Nephron progenitor cell (in vitro differentiated cells): ENCODE data around the gene ACTL8.
"Not testable (repeated sequence)": the region's sequence is repeated elsewhere in the genome, so short reads cannot be mapped to it uniquely, and the experiment has no call there.

ENCODE experiments used
- DNase-seq: peaks from one replicate; pipeline ENCODE4 v3.0.0; 2021
- H3K27ac Mint-ChIP-seq: 2 replicates; pipeline ENCODE4 v1.8.0; 2021; ENCODE audit warnings: mild to moderate bottlenecking, moderate library complexity, mixed read lengths
- H3K27me3 Mint-ChIP-seq: 2 replicates; pipeline ENCODE4 v1.8.0; 2021; ENCODE audit warnings: mild to moderate bottlenecking, low read depth, mixed read lengths; ENCODE audit not compliant: poor library complexity
- H3K36me3 Mint-ChIP-seq: 2 replicates; pipeline ENCODE4 v1.8.0; 2021; ENCODE audit warnings: low read depth, mixed read lengths
- H3K4me1 Mint-ChIP-seq: 2 replicates; pipeline ENCODE4 v1.8.0; 2021; ENCODE audit warnings: mixed read lengths
- H3K4me3 Mint-ChIP-seq: 2 replicates; pipeline ENCODE4 v1.8.0; 2021; ENCODE audit warnings: mild to moderate bottlenecking, moderate library complexity, mixed read lengths
- H3K9me3 Mint-ChIP-seq: 2 replicates; pipeline ENCODE4 v1.8.0; 2021; ENCODE audit warnings: mild to moderate bottlenecking, moderate library complexity, mixed read lengths
- CTCF ChIP-seq: fragments of 200-600 bp; sonication (generic); IDR thresholded peaks from 2 replicates; pipeline ENCODE4 v1.5.0; 2021; ENCODE audit warnings: antibody characterized with exemption

ACTL8 gene

GRCh38 chr1:17744666-17745478 lies 10.3 kb upstream of the ACTL8 start:
- H3K27me3 Mint-ChIP-seq = peaks cover 39% of the 10 kb centered on the region
- H3K9me3 Mint-ChIP-seq = no peaks in the 10 kb centered on the region

GRCh38 chr1:17745479-17745955 lies 9.6 kb upstream of the ACTL8 start:
- Mint-ChIP-seq H3K27me3 (peaks cover 38% of the 10 kb centered on the region), H3K9me3 (no peaks in the 10 kb centered on the region), H3K4me1 (peaks cover 6% of the 10 kb centered on the region), H3K27ac (no peak overlapping the region), H3K4me3 (no peak overlapping the region), H3K36me3 (no peaks in the 10 kb centered on the region)
- TF ChIP-seq CTCF = no peak
- DNase-seq = no peak

More at GRCh38 chr1:17744666-17745478, 10.3 kb upstream of the ACTL8 start:
- Mint-ChIP-seq H3K27ac (no peak overlapping the region), H3K36me3 (no peaks in the 10 kb centered on the region), H3K4me3 (no peak overlapping the region), H3K4me1 (no peaks in the 10 kb centered on the region)
- TF ChIP-seq CTCF = no peak
- no peak for DNase-seq

DNA sequence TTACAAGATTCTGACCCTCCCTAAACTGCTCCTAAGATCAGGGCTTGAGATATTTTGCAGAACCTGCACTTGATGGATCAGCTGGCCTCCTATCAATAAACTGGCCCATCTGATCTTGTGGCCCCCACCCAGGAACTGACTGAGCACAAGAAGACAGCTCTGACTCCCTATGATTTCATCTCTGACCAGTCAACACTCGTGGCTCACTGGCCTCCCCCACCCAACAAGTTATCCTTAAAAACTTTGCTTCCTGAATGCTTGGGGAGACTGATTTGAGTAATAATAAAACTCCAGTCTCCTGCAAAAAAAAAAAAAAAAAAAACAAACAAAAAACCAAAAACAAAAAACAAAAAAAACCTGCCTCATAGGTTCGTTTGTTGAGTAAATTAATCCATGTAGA lies 8.9 kb upstream of the ACTL8 start:
- not testable (repeated sequence) for H3K9me3 Mint-ChIP-seq, H3K4me3 Mint-ChIP-seq, H3K27ac Mint-ChIP-seq, H3K4me1 Mint-ChIP-seq, DNase-seq, H3K36me3 Mint-ChIP-seq
- H3K27me3 Mint-ChIP-seq = peaks cover 33% of the 10 kb centered on the region

- Mint-ChIP-seq H3K27me3 (peaks cover 33% of the 10 kb centered on the region), H3K4me1 (peaks cover 6% of the 10 kb centered on the region), H3K36me3 (no peaks in the 10 kb centered on the region), H3K4me3 (no peak overlapping the region), H3K27ac (no peak overlapping the region), H3K9me3 (no peaks in the 10 kb centered on the region)
- no peak for DNase-seq
- TF ChIP-seq CTCF = no peak
Measured at GRCh38 chr1:17746920-17747319, 8.2 kb upstream of the ACTL8 start.

GRCh38 chr1:17750333-17750732 lies 4.8 kb upstream of the ACTL8 start:
- Mint-ChIP-seq H3K9me3 (peaks cover 24% of the 10 kb centered on the region), H3K27ac (no peak overlapping the region), H3K4me3 (no peak overlapping the region), H3K36me3 (no peaks in the 10 kb centered on the region), H3K27me3 (peaks cover 21% of the 10 kb centered on the region), H3K4me1 (peaks cover 6% of the 10 kb centered on the region)
- DNase-seq = no peak
- no peak for TF ChIP-seq CTCF

DNA sequence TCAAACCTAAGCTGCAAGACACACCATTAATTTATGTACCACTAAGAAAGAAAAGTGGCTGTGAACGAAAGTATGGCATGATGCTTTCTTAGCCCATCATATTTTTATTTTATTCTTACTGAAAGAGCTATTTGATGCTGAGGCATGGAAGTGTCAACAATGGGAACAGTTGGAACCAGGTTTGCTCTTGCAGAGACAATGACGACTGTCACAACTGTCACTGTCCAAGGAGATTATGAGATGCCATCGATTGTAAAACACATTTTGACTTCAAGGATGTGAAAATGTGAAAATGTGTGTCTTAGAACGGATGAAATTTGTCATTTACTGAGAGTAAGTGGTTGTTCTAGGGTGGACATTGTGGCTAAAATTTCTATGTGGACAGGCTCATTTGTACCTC lies 2.8 kb upstream of the ACTL8 start:
- H3K27ac Mint-ChIP-seq = no peak overlapping the region
- TF ChIP-seq CTCF = no peak
- no peak overlapping the region for H3K4me3 Mint-ChIP-seq

More for the DNA sequence above, 2.8 kb upstream of the ACTL8 start:
- Mint-ChIP-seq H3K9me3 (peaks cover 43% of the 10 kb centered on the region), H3K4me1 (peaks cover 6% of the 10 kb centered on the region), H3K27me3 (peaks cover 18% of the 10 kb centered on the region), H3K36me3 (peaks cover 4% of the 10 kb centered on the region)
- DNase-seq = no peak
